Measurements from ENCODE around the gene CAMK2G.

CAMK2G gene

GRCh38 chr10:73781879-73782748, 92.2 kb downstream of the CAMK2G start, which contains the start of gene CHCHD1:
TSS of gene CHCHD1 (plus strand) at chr10:73782048. CDS start at chr10:73782076, 28 bp downstream.
- Histone ChIP-seq H3K9me3 (ENCODE audit: insufficient read depth, low read length) (no peaks in the 10 kb centered on the region), H3K36me3 (ENCODE audit: low read length) (peaks cover 2% of the 10 kb centered on the region; the same call in 1 of the 2 replicates), H2AFZ (ENCODE audit: low read depth, low read length, severe bottlenecking) (peak within 1 kb of the TSS; percentile 44), H3K27ac (ENCODE audit: low read depth, low read length) (peak within 1 kb of the TSS; percentile 70), H3K9ac (ENCODE audit: low read length) (peak within 1 kb of the TSS; percentile 87), H3K27me3 (ENCODE audit: low read length) (no peaks in the 10 kb centered on the region), H3K4me3 (ENCODE audit: insufficient read depth, low read length, poor library complexity, severe bottlenecking) (peak within 1 kb of the TSS; percentile 74), H3F3A (ENCODE audit: insufficient read depth) (peaks cover 30% of the 10 kb centered on the region), H3K9me2 (replicated peaks; ENCODE audit: insufficient read depth, low read length) (no peaks in the 10 kb centered on the region), H3K79me2 (ENCODE audit: insufficient read depth, low read length) (peaks cover 63% of the 10 kb centered on the region), H4K20me1 (ENCODE audit: low read depth, low read length) (no peaks in the 10 kb centered on the region), H3K4me2 (ENCODE audit: low read depth, low read length, poor library complexity, severe bottlenecking) (peak within 1 kb of the TSS; percentile 61)
- no peak for TF ChIP-seq EZH2phosphoT487 (conservative IDR thresholded peaks at IDR 0.05; ENCODE audit: low read length)
- no peak for TF ChIP-seq CTCF (IDR thresholded peaks at IDR 0.05; ENCODE audit: insufficient read depth, low read length, poor library complexity, severe bottlenecking)

GRCh38 chr10:73781548-73781878, 92.8 kb downstream of the CAMK2G start:
- Histone ChIP-seq H3K27ac (ENCODE audit: low read depth, low read length) (peak overlapping the region; percentile 70), H3K9me3 (ENCODE audit: insufficient read depth, low read length) (no peaks in the 10 kb centered on the region), H4K20me1 (ENCODE audit: low read depth, low read length) (no peaks in the 10 kb centered on the region), H3K4me3 (ENCODE audit: insufficient read depth, low read length, poor library complexity, severe bottlenecking) (peak overlapping the region; percentile 74), H3K36me3 (ENCODE audit: low read length) (peaks cover 6% of the 10 kb centered on the region; the same call in 1 of the 2 replicates), H2AFZ (ENCODE audit: low read depth, low read length, severe bottlenecking) (no peak overlapping the region), H3F3A (ENCODE audit: insufficient read depth) (peaks cover 32% of the 10 kb centered on the region), H3K4me2 (ENCODE audit: low read depth, low read length, poor library complexity, severe bottlenecking) (peak overlapping the region; percentile 61), H3K9me2 (replicated peaks; ENCODE audit: insufficient read depth, low read length) (no peaks in the 10 kb centered on the region), H3K27me3 (ENCODE audit: low read length) (no peaks in the 10 kb centered on the region), H3K79me2 (ENCODE audit: insufficient read depth, low read length) (peaks cover 63% of the 10 kb centered on the region), H3K9ac (ENCODE audit: low read length) (peak overlapping the region; percentile 87)
- TF ChIP-seq EZH2phosphoT487 (conservative IDR thresholded peaks at IDR 0.05; ENCODE audit: low read length) (no peak), CTCF (IDR thresholded peaks at IDR 0.05; ENCODE audit: insufficient read depth, low read length, poor library complexity, severe bottlenecking) (no peak)

- no peaks in the 10 kb centered on the region for H4K20me1 ChIP-seq (ENCODE audit: low read depth, low read length)
- H3K4me2 ChIP-seq (ENCODE audit: low read depth, low read length, poor library complexity, severe bottlenecking), result peak overlapping the region; percentile 61
- H2AFZ ChIP-seq (ENCODE audit: low read depth, low read length, severe bottlenecking), result no peak overlapping the region
- H3K36me3 ChIP-seq (ENCODE audit: low read length), result peaks cover 6% of the 10 kb centered on the region; the same call in 1 of the 2 replicates
- TF ChIP-seq EZH2phosphoT487 (conservative IDR thresholded peaks at IDR 0.05; ENCODE audit: low read length) (no peak), CTCF (IDR thresholded peaks at IDR 0.05; ENCODE audit: insufficient read depth, low read length, poor library complexity, severe bottlenecking) (no peak)
- H3K9ac ChIP-seq (ENCODE audit: low read length), result peak overlapping the region; percentile 87
- peak overlapping the region; percentile 70 for H3K27ac ChIP-seq (ENCODE audit: low read depth, low read length)
- H3F3A ChIP-seq (ENCODE audit: insufficient read depth), result peaks cover 32% of the 10 kb centered on the region
- H3K9me3 ChIP-seq (ENCODE audit: insufficient read depth, low read length), result no peaks in the 10 kb centered on the region
- H3K27me3 ChIP-seq (ENCODE audit: low read length), result no peaks in the 10 kb centered on the region
- peak overlapping the region; percentile 74 for H3K4me3 ChIP-seq (ENCODE audit: insufficient read depth, low read length, poor library complexity, severe bottlenecking)
- H3K9me2 ChIP-seq (replicated peaks; ENCODE audit: insufficient read depth, low read length), result no peaks in the 10 kb centered on the region
- peaks cover 62% of the 10 kb centered on the region for H3K79me2 ChIP-seq (ENCODE audit: insufficient read depth, low read length)
These were observed 93.4 kb downstream of the CAMK2G start for GRCh38 chr10:73780966-73781365.

Measured in SU-DHL-6 (cell line).